WTC11 (cell line): ENCODE results near the gene RCAN2. TPM values are rescaled to one million over a fixed set of nuclear protein-coding genes. Genes with fewer than 3 reads are reported as not detected.

ENCODE experiments used
- ATAC-seq: fragments of 200-7000 bp; cut with Tn5 transposase; 2 replicates; pipeline ENCODE4 v1.10.0; 2021; ENCODE audit warnings: mild to moderate bottlenecking, moderate library complexity
- CTCF ChIA-PET: fragments of 300-600 bp; sonication (Branson Sonifier 250); formaldehyde crosslinking; loops from one replicate; lab custom pipeline; 2021; ENCODE audit warnings: antibody characterized with exemption; lab: Charles Lee
- POLR2A ChIA-PET: fragments of 350-600 bp; sonication (Branson Sonifier 250); formaldehyde crosslinking; loops from one replicate; lab custom pipeline; 2021; ENCODE audit warnings: antibody characterized with exemption; lab: Charles Lee
- DNase-seq: peaks from one replicate; pipeline ENCODE4 v3.0.0; 2021; ENCODE audit warnings: low spot score
- H3K27ac Mint-ChIP-seq: 2 replicates; pipeline ENCODE4 v1.8.0; 2021; ENCODE audit warnings: mixed read lengths
- H3K27me3 Mint-ChIP-seq: 2 replicates; pipeline ENCODE4 v1.8.0; 2021; ENCODE audit warnings: low read depth, mild to moderate bottlenecking, moderate library complexity, mixed read lengths
- H3K36me3 Mint-ChIP-seq: 2 replicates; pipeline ENCODE4 v1.8.0; 2021; ENCODE audit warnings: mixed read lengths
- H3K4me1 Mint-ChIP-seq: 2 replicates; pipeline ENCODE4 v1.8.0; 2022; ENCODE audit warnings: mixed read lengths
- H3K4me3 Mint-ChIP-seq: 2 replicates; pipeline ENCODE4 v1.8.0; 2021; ENCODE audit warnings: mild to moderate bottlenecking, moderate library complexity, mixed read lengths
- H3K9me3 Mint-ChIP-seq: 2 replicates; pipeline ENCODE4 v1.8.0; 2021; ENCODE audit warnings: mixed read lengths
- CREM ChIP-seq: sonication (generic); formaldehyde crosslinking; IDR thresholded peaks from 2 replicates; pipeline ENCODE4 v1.8.1; 2022; ENCODE audit warnings: mild to moderate bottlenecking, missing genetic modification reagents, moderate library complexity
- ELF4 ChIP-seq: sonication (generic); formaldehyde crosslinking; IDR thresholded peaks from 2 replicates; pipeline ENCODE4 v1.8.1; 2022; ENCODE audit warnings: low read depth, mild to moderate bottlenecking, moderate library complexity, missing genetic modification reagents
- FOXP1 ChIP-seq: sonication (generic); formaldehyde crosslinking; IDR thresholded peaks from 2 replicates; pipeline ENCODE4 v1.8.0; 2022; ENCODE audit warnings: missing genetic modification reagents, mild to moderate bottlenecking, moderate library complexity, borderline replicate concordance
- GRHL2 ChIP-seq: fragments of 250-450 bp; sonication (Bioruptor Pico); IDR thresholded peaks from 2 replicates; pipeline ENCODE4 v1.8.0; 2022; ENCODE audit warnings: mild to moderate bottlenecking, moderate library complexity; ENCODE audit not compliant: insufficient replicate concordance, severe bottlenecking
- GTF2I ChIP-seq: fragments of 250-450 bp; sonication (Bioruptor Pico); conservative IDR thresholded peaks from 2 replicates; pipeline ENCODE4 v1.4.0; 2021; ENCODE audit warnings: mild to moderate bottlenecking
- MYBL2 ChIP-seq: sonication (generic); formaldehyde crosslinking; IDR thresholded peaks from 2 replicates; pipeline ENCODE4 v1.8.1; 2023; ENCODE audit warnings: mild to moderate bottlenecking, moderate library complexity, missing genetic modification reagents
- NFATC4 ChIP-seq: fragments of 250-450 bp; sonication (Bioruptor Pico); IDR thresholded peaks from 2 replicates; pipeline ENCODE4 v1.9.0; 2021; ENCODE audit warnings: mild to moderate bottlenecking
- NR3C1 ChIP-seq: sonication (generic); formaldehyde crosslinking; conservative IDR thresholded peaks from 2 replicates; pipeline ENCODE4 v1.8.1; 2023; ENCODE audit warnings: low read depth, mild to moderate bottlenecking, missing genetic modification reagents
- OVOL2 ChIP-seq: fragments of 250-450 bp; sonication (Bioruptor Pico); IDR thresholded peaks from 2 replicates; pipeline ENCODE4 v1.9.0; 2021; ENCODE audit warnings: mild to moderate bottlenecking, borderline replicate concordance
- RELA ChIP-seq: sonication (generic); formaldehyde crosslinking; IDR thresholded peaks from 2 replicates; pipeline ENCODE4 v1.8.1; 2022; ENCODE audit warnings: missing genetic modification reagents, mild to moderate bottlenecking, borderline replicate concordance
- RORB ChIP-seq: fragments of 250-450 bp; sonication (Bioruptor Pico); IDR thresholded peaks from 2 replicates; pipeline ENCODE4 v1.9.0; 2021; ENCODE audit warnings: mild to moderate bottlenecking
- SMAD3 ChIP-seq: sonication (generic); formaldehyde crosslinking; IDR thresholded peaks from 2 replicates; pipeline ENCODE4 v1.8.0; 2022; ENCODE audit warnings: missing genetic modification reagents, mild to moderate bottlenecking, borderline replicate concordance
- SOX15 ChIP-seq: fragments of 250-450 bp; sonication (Bioruptor Pico); IDR thresholded peaks from 2 replicates; pipeline ENCODE4 v1.9.0; 2021; ENCODE audit warnings: mild to moderate bottlenecking
- TEAD1 ChIP-seq: sonication (generic); formaldehyde crosslinking; IDR thresholded peaks from 2 replicates; pipeline ENCODE4 v1.8.0; 2022; ENCODE audit warnings: mild to moderate bottlenecking, missing genetic modification reagents
- TEAD4 ChIP-seq: sonication (generic); formaldehyde crosslinking; IDR thresholded peaks from 2 replicates; pipeline ENCODE4 v1.8.0; 2022; ENCODE audit warnings: mild to moderate bottlenecking, missing genetic modification reagents
- ZNF263 ChIP-seq: sonication (generic); formaldehyde crosslinking; IDR thresholded peaks from 2 replicates; pipeline ENCODE4 v1.8.1; 2022; ENCODE audit warnings: low read depth, mild to moderate bottlenecking, moderate library complexity, missing genetic modification reagents
- total RNA-seq: library from RNA; stranded (reverse); gene quantifications from 3 replicates; pipeline ENCODE4 v1.2.3, GENCODE V29; 2021
- TF ChIP-seq, protein P1 (sequence below): sonication (generic); formaldehyde crosslinking; IDR thresholded peaks from 2 replicates; pipeline ENCODE4 v1.8.0; 2022; ENCODE audit warnings: mild to moderate bottlenecking, missing genetic modification reagents
- TF ChIP-seq, protein P2 (sequence below): sonication (generic); formaldehyde crosslinking; IDR thresholded peaks from 2 replicates; pipeline ENCODE4 v1.8.0; 2023; ENCODE audit warnings: missing genetic modification reagents
- TF ChIP-seq, protein P3 (sequence below): sonication (generic); formaldehyde crosslinking; IDR thresholded peaks from 2 replicates; pipeline ENCODE4 v1.8.1; 2022; ENCODE audit warnings: low read depth, missing genetic modification reagents, borderline replicate concordance
- TF ChIP-seq, protein P4 (sequence below): sonication (generic); formaldehyde crosslinking; IDR thresholded peaks from 2 replicates; pipeline ENCODE4 v1.8.1; 2023; ENCODE audit warnings: mild to moderate bottlenecking, missing genetic modification reagents
- TF ChIP-seq, protein P5 (sequence below): sonication (generic); formaldehyde crosslinking; IDR thresholded peaks from 2 replicates; pipeline ENCODE4 v1.8.1; 2022; ENCODE audit warnings: low read depth, mild to moderate bottlenecking, moderate library complexity, missing genetic modification reagents, borderline replicate concordance

RCAN2 gene
- total RNA-seq, 1 experiment from 2014 or later, result 3.9 TPM

DNA sequence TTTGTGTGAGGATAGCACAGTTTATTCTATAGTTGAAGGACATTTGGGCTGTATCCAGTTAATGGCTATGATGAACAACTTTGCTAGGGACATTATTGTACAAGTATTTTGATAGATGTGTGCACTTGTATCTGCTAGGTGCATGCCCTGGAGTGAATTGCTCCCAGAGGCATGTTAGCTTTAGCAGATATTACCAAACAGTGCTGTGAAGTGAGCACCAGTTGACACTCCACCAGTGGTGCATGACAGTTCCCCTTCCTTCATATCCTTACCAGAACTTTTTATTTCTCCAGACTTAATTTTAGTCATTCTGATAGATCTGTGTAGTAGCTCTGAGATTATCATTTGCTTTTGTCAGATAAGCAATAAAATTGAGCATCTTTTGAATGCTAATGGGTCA lies 271.6 kb downstream of the RCAN2 start:
- H3K27me3 Mint-ChIP-seq, result peaks cover 28% of the 10 kb centered on the region
- peaks cover 8% of the 10 kb centered on the region for H3K4me1 Mint-ChIP-seq
- H3K36me3 Mint-ChIP-seq, result no peaks in the 10 kb centered on the region
- ATAC-seq (no peak), DNase-seq (no peak)
- no peak overlapping the region for H3K27ac Mint-ChIP-seq
- no peak for TF ChIP-seq CREM (CRISPR knock-in tag)
- TF ChIP-seq GTF2I (CRISPR knock-in tag), result no peak
- TF ChIP-seq OVOL2, result no peak
- TF ChIP-seq, all 79 proteins: peak for 0
- H3K4me3 Mint-ChIP-seq, result no peak overlapping the region
- POLR2A ChIA-PET, result interaction anchor here (0.5 kb wide), 1 partner anchor 245 kb away, joined by 3 read pairs; no protein-coding TSS in a partner anchor
- CTCF ChIA-PET, result interaction anchor here (1.9 to 4.0 kb wide), 4 partner anchors 129 to 272 kb away, joined by 8 to 42 read pairs (median 25); partner anchors contain the start of gene RCAN2
- no peaks in the 10 kb centered on the region for H3K9me3 Mint-ChIP-seq

DNA sequence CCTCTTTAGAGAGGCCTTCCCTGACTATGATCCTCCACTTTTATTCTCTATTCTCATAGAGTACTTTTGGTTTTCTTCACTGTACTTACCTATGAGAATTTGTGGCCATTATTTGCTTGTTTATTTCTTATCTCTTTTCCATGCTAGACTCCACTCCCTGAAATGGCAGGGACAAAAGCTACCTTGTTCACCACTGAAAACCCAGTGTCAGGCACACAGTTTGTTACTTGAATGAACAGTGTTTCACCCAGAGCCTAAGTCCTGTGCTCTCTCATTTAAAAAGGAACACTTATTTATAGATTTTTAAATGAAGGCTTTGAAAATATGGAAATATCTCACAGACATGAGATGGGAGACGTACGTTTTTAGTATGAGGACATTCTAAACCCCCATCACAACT lies 272.8 kb downstream of the RCAN2 start:
- ChIA-PET CTCF (interaction anchor here (0.8 to 1.9 kb wide), 2 partner anchors 128 to 192 kb away, joined by 4 to 8 read pairs; no protein-coding TSS in a partner anchor), POLR2A (no interaction called here)
- H3K4me3 Mint-ChIP-seq, result no peak overlapping the region
- peaks cover 35% of the 10 kb centered on the region for H3K27me3 Mint-ChIP-seq
- no peaks in the 10 kb centered on the region for H3K36me3 Mint-ChIP-seq
- no peak overlapping the region for H3K27ac Mint-ChIP-seq
- TF ChIP-seq ZNF263 (CRISPR knock-in tag) (no peak), TEAD4 (CRISPR knock-in tag) (no peak), MYBL2 (no peak), TEAD1 (no peak), NR3C1 (CRISPR knock-in tag) (no peak), RORB (CRISPR knock-in tag) (no peak), NFATC4 (no peak)
- TF ChIP-seq, protein P1, sequence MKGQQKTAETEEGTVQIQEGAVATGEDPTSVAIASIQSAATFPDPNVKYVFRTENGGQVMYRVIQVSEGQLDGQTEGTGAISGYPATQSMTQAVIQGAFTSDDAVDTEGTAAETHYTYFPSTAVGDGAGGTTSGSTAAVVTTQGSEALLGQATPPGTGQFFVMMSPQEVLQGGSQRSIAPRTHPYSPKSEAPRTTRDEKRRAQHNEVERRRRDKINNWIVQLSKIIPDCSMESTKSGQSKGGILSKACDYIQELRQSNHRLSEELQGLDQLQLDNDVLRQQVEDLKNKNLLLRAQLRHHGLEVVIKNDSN, result no peak
- TF ChIP-seq, protein P2, sequence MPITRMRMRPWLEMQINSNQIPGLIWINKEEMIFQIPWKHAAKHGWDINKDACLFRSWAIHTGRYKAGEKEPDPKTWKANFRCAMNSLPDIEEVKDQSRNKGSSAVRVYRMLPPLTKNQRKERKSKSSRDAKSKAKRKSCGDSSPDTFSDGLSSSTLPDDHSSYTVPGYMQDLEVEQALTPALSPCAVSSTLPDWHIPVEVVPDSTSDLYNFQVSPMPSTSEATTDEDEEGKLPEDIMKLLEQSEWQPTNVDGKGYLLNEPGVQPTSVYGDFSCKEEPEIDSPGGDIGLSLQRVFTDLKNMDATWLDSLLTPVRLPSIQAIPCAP (CRISPR knock-in tag), result no peak
- TF ChIP-seq, protein P3, sequence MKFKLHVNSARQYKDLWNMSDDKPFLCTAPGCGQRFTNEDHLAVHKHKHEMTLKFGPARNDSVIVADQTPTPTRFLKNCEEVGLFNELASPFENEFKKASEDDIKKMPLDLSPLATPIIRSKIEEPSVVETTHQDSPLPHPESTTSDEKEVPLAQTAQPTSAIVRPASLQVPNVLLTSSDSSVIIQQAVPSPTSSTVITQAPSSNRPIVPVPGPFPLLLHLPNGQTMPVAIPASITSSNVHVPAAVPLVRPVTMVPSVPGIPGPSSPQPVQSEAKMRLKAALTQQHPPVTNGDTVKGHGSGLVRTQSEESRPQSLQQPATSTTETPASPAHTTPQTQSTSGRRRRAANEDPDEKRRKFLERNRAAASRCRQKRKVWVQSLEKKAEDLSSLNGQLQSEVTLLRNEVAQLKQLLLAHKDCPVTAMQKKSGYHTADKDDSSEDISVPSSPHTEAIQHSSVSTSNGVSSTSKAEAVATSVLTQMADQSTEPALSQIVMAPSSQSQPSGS (CRISPR knock-in tag), result no peak
- peaks cover 8% of the 10 kb centered on the region for H3K4me1 Mint-ChIP-seq
- no peaks in the 10 kb centered on the region; the same call in 1 of the 2 replicates for H3K9me3 Mint-ChIP-seq
- no peak for ATAC-seq
- DNase-seq, result no peak

DNA sequence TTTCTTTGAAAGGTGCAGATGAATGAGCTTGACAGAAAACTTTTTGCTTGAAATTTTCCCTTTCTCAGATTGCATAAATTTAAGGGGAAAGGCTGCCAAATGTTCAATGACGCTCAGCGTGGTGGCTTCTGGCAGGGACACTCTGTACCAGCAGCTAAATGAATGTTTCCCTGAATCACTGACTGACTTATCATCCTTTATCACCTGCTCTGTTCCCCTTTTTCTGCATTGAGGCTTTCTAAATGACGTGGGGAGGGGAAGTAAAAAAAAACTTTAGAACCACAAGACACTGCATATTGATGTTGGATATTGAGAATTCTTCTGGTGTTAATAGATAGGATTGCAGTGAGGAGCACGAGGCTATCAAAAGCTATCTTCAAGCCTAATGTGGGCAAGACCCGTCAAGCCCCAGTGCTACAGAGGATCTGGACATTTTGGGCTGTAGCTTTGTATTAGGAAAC lies 273.5 kb downstream of the RCAN2 start:
- Mint-ChIP-seq H3K4me1 (peaks cover 8% of the 10 kb centered on the region), H3K36me3 (no peaks in the 10 kb centered on the region), H3K4me3 (no peak overlapping the region), H3K27ac (no peak overlapping the region), H3K9me3 (no peaks in the 10 kb centered on the region; the same call in 1 of the 2 replicates), H3K27me3 (peaks cover 38% of the 10 kb centered on the region)
- ATAC-seq (no peak), DNase-seq (no peak)
- CTCF ChIA-PET, result no interaction called here
- TF ChIP-seq GRHL2 (CRISPR knock-in tag) (no peak), ELF4 (no peak), SMAD3 (no peak), RELA (CRISPR knock-in tag) (no peak), FOXP1 (no peak), TEAD4 (CRISPR knock-in tag) (no peak), GTF2I (CRISPR knock-in tag) (no peak), SOX15 (no peak)
- TF ChIP-seq, protein P2 (CRISPR knock-in tag), result no peak
- TF ChIP-seq, protein P4, sequence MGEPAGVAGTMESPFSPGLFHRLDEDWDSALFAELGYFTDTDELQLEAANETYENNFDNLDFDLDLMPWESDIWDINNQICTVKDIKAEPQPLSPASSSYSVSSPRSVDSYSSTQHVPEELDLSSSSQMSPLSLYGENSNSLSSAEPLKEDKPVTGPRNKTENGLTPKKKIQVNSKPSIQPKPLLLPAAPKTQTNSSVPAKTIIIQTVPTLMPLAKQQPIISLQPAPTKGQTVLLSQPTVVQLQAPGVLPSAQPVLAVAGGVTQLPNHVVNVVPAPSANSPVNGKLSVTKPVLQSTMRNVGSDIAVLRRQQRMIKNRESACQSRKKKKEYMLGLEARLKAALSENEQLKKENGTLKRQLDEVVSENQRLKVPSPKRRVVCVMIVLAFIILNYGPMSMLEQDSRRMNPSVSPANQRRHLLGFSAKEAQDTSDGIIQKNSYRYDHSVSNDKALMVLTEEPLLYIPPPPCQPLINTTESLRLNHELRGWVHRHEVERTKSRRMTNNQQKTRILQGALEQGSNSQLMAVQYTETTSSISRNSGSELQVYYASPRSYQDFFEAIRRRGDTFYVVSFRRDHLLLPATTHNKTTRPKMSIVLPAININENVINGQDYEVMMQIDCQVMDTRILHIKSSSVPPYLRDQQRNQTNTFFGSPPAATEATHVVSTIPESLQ (CRISPR knock-in tag), result no peak
- TF ChIP-seq, protein P5, sequence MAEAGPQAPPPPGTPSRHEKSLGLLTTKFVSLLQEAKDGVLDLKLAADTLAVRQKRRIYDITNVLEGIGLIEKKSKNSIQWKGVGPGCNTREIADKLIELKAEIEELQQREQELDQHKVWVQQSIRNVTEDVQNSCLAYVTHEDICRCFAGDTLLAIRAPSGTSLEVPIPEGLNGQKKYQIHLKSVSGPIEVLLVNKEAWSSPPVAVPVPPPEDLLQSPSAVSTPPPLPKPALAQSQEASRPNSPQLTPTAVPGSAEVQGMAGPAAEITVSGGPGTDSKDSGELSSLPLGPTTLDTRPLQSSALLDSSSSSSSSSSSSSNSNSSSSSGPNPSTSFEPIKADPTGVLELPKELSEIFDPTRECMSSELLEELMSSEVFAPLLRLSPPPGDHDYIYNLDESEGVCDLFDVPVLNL (CRISPR knock-in tag), result no peak
- TF ChIP-seq, all 79 proteins: peak for 0
- POLR2A ChIA-PET, result no interaction called here
